Embryonic facial prominence (tissue), 1 donor: ENCODE data around the gene SURF1.
A peak's percentile ranks its signal among the peaks of the same experiment; 100 is the strongest.

Experiments
- DNase-seq: peaks from one replicate; pipeline ENCODE4 v3.0.0-alpha.2; 2016; ENCODE audit errors: extremely low spot score

The SURF1 gene

GRCh38 chr9:133362359-133363044 is 6.2 kb upstream of the SURF1 start:
- no peak for DNase-seq

GRCh38 chr9:133361507-133362092 is 5.3 kb upstream of the SURF1 start:
- DNase-seq: no peak

GRCh38 chr9:133360400-133361393 is 4.4 kb upstream of the SURF1 start:
- DNase-seq: no peak

GRCh38 chr9:133359399-133360175 is 3.3 kb upstream of the SURF1 start:
- DNase-seq: no peak

- no peak for DNase-seq
Observed at GRCh38 chr9:133357656-133358055, 1.4 kb upstream of the SURF1 start.

GRCh38 chr9:133355881-133356357 is 368 bp downstream of the SURF1 start:
- DNase-seq: no peak

GRCh38 chr9:133354766-133355165 is 1.5 kb downstream of the SURF1 start:
- no peak for DNase-seq

- DNase-seq: no peak
Observed at GRCh38 chr9:133353548-133353947, 2.7 kb downstream of the SURF1 start.

DNA sequence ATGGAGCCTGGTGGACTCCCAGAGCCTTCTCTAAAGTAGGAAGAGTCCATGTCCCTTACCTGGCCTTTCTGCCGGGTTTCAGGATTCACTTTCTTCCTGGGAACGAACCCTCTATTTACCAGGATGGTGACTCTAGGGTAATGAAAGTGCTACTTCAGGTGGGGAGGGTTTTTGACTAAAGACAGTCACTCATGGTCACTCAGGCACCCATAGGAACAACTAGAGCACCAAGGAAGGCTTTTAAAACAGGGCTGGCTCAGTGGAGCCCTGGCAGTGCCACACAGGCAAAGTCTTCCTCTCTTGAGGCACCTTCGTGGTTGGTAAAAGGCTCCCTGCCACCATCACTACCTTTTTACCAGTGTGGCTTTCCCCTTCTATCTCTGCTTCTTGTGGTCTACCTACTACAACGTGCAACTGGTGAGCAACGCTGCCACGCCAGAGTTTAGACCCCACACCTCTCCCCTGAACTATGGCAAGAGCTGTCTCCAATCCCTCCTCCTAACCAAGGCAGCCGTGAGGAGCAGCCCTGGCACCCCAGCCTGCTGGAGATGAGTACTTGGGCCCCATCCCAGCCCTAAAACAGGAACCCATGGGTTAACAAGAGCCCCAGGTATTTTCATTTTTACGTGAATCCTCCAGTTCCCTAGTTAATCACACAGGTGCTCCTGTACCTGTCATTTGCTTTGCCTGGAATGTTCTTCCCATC is 3.5 kb downstream of the SURF1 start:
- no peak for DNase-seq

DNA sequence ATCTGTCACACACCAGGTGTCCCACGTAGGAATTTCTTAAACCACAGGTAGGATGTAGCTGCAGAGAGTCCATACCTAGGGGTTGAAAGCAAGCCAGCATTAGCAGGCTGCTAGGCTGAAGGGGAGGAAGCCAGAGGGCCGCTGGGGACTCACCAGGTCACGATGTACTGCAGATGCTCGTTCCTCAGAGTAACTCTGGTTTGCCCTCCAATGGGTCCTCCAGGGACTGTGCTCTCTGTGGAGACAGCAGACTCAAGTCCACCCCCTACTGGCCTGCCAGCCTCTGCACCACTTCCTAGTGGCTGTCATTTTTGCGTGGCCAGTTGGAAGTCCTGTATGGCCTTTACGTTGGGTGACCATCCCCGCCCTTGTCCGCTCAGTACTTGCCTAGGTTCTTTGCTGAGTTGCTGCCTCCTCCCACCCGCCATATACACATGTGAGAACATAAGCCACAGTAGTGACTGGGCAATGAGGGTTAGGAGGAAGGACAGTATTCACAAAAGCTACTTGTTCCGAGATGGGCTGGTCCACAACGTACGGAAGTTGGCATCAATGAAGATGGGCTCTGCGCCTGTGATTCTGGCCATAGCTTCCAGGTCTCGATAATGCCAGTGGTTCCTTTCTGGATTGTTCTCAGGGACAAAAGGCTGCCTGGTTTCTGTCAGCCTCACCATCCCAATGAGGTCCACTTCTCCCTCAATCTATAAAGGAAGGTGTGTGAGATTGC is 4.2 kb downstream of the SURF1 start:
- DNase-seq: no peak

- no peak for DNase-seq
Observed at GRCh38 chr9:133351526-133351907, 4.8 kb downstream of the SURF1 start.

- DNase-seq: no peak
Observed at GRCh38 chr9:133349965-133350616, 6.2 kb downstream of the SURF1 start.

DNA sequence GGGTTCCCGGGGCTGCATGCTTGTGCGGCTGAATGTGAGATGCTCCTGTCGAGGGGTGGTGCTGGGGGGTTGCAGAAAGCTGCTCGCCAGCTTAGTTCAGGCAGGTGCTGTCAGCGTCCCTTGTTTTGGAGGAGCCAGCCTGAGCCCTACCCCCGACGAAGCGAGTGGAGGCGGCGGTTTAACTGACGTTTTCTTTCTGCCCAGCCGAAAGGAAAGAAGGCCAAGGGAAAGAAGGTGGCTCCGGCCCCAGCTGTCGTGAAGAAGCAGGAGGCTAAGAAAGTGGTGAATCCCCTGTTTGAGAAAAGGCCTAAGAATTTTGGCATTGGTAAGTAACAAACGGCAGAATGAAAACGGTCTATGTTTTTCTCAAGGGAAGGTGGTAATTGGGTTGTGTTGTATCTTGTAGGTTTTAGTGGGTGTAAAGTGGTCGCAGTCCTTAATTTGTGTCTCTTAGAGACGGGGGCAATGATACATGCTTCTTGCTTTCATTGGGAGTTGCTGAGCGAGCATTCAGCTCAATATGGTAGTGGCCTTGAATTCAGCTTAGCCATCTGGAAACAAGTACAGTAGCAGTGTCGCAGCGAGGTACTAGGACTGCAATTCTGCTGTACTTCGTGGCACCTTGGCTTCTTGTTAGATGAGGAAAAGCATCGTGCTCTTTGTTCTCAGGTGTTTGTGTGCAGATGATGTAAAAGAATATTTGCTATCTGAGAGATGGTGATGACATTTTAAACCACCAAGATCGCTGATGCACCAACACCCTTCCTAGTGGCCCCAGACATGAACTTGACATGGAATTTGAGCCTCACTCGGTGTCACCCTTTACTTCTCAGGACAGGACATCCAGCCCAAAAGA is 7.3 kb downstream of the SURF1 start:
- DNase-seq: no peak

GRCh38 chr9:133347985-133348717 is 8.1 kb downstream of the SURF1 start, which contains the start of the genes MED22 and RPL7A:
MED22 (minus strand) TSS chr9:133348131; CDS start chr9:133346662, 1,469 bp downstream.
RPL7A (plus strand) TSS chr9:133348218; CDS start chr9:133348244, 26 bp downstream.
- peak; percentile 95 for DNase-seq

DNA sequence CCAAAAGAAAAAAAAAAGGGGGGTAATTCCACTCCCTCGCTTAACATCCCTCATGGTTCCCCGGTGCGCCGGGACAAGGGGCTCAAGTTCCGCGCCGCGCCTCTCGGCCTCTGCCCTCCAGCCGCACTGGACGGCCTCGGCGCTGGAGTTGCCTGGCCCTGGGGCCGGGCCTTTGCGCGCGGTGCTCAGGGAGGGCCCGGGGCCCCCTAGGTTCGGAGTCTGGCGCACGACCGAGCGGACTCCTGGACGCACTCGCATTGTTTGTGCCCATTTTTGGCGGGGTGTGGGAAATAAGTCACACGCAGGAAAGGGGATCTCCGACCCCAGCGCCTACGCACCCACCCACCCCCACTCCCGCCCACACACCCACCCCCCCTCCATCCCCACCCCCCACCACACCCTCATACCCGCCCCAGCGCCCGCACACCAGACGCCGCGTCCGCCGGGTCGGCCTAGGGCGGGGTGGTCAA is 8.7 kb downstream of the SURF1 start:
- no peak for DNase-seq

GRCh38 chr9:133346021-133346785 is 10.1 kb downstream of the SURF1 start:
- no peak for DNase-seq

GRCh38 chr9:133345596-133345995 is 10.7 kb downstream of the SURF1 start:
- no peak for DNase-seq
